Measurements from ENCODE around the gene TBR1. TPM values are rescaled to one million over a fixed set of nuclear protein-coding genes. Genes with fewer than 3 reads are reported as not detected.

Gene TBR1
- polyA plus RNA-seq, 1 of the 3 experiments (the other 2 are of a cell fraction) = not detected

GRCh38 chr2:161432107-161432506, 16.0 kb downstream of the TBR1 start (continued):
- TF ChIP-seq RXRA (IDR thresholded peaks at IDR 0.05; ENCODE audit: borderline replicate concordance, low read depth) (no peak), MAX (IDR thresholded peaks at IDR 0.05; ENCODE audit: low read depth) (no peak)

GRCh38 chr2:161434118-161434517, 18.0 kb downstream of the TBR1 start:
- Histone ChIP-seq H3K27me3 (ENCODE audit: insufficient read depth) (peaks cover 9% of the 10 kb centered on the region; the same call in 1 of the 2 replicates), H3F3A (replicated peaks; ENCODE audit: insufficient read depth) (no peaks in the 10 kb centered on the region), H3K36me3 (replicated peaks in 1 of 2; ENCODE audit: control insufficient read depth in 1 of 2, insufficient read depth in 2 of 2, low read length in 1 of 2) (no peaks in the 10 kb centered on the region), H3K27ac (ENCODE audit: low read depth in 2 of 2, low read length in 1 of 2) (no peak overlapping the region), H3K4me2 (no peak overlapping the region), H3K9ac (no peak overlapping the region), H3K4me1 (ENCODE audit: control insufficient read depth in 1 of 2, insufficient read depth in 2 of 2, low read depth in 1 of 2, low read length in 1 of 2) (no peaks in the 10 kb centered on the region), H4K20me1 (ENCODE audit: insufficient read depth) (no peaks in the 10 kb centered on the region), H3K9me3 (no peaks in the 10 kb centered on the region), H3K4me3 (ENCODE audit: low read depth in 2 of 2, low read length in 1 of 2) (no peak overlapping the region), H3K79me2 (ENCODE audit: insufficient read depth) (no peaks in the 10 kb centered on the region), H3K9me2 (no peaks in the 10 kb centered on the region), H2AFZ (ENCODE audit: low read depth) (no peak overlapping the region)
- DNase-seq = no peak
- WGBS (ENCODE audit: low lambda C conversion rate) = 9% methylated on average over 1 of the region's 1 CpG
- TF ChIP-seq REST (IDR thresholded peaks at IDR 0.05; ENCODE audit: low read depth, low read length) (no peak), SMC3 (IDR thresholded peaks at IDR 0.05; ENCODE audit: low read depth, low read length) (no peak), FOSL2 (IDR thresholded peaks at IDR 0.05; ENCODE audit: borderline replicate concordance, low read depth) (no peak), FOXJ3 (CRISPR knock-in tag; IDR thresholded peaks at IDR 0.05) (no peak), EZH2phosphoT487 (IDR thresholded peaks at IDR 0.05; ENCODE audit: borderline replicate concordance, low read depth) (no peak), CHD2 (IDR thresholded peaks at IDR 0.05; ENCODE audit: low read length, partially characterized antibody) (no peak), RAD21 (IDR thresholded peaks at IDR 0.05; ENCODE audit: low read length) (no peak), CTCF (IDR thresholded peaks at IDR 0.05) (no peak), EP300 (IDR thresholded peaks at IDR 0.05; ENCODE audit: borderline replicate concordance in 1 of 2, low read depth in 1 of 2, low read length in 1 of 2) (no peak), TAF1 (IDR thresholded peaks at IDR 0.05; ENCODE audit: borderline replicate concordance, low read depth, low read length) (no peak), JUND (IDR thresholded peaks at IDR 0.05) (no peak), ZBTB33 (IDR thresholded peaks at IDR 0.05; ENCODE audit: borderline replicate concordance, low read depth) (no peak)
- POLR2A ChIA-PET = no interaction called here
- CTCF ChIA-PET = no interaction called here
